HG03139 (cell line): Measurements from ENCODE around the gene PAQR5.
"Not testable (repeated sequence)": the region's sequence is repeated elsewhere in the genome, so short reads cannot be mapped to it uniquely, and the experiment has no call there.

Experiments used
- ATAC-seq: cut with Tn5 transposase; IDR thresholded peaks from one replicate; pipeline ENCODE4 v1.9.1; 2021; ENCODE audit not compliant: unreplicated experiment

PAQR5 gene

GRCh38 chr15:69292826-69293420 is 5.8 kb upstream of the PAQR5 start:
- no peak for ATAC-seq

- ATAC-seq, result no peak
Observed at GRCh38 chr15:69293741-69294615, 4.7 kb upstream of the PAQR5 start.

- no peak for ATAC-seq
Observed at GRCh38 chr15:69296606-69297005, 2.1 kb upstream of the PAQR5 start.

DNA sequence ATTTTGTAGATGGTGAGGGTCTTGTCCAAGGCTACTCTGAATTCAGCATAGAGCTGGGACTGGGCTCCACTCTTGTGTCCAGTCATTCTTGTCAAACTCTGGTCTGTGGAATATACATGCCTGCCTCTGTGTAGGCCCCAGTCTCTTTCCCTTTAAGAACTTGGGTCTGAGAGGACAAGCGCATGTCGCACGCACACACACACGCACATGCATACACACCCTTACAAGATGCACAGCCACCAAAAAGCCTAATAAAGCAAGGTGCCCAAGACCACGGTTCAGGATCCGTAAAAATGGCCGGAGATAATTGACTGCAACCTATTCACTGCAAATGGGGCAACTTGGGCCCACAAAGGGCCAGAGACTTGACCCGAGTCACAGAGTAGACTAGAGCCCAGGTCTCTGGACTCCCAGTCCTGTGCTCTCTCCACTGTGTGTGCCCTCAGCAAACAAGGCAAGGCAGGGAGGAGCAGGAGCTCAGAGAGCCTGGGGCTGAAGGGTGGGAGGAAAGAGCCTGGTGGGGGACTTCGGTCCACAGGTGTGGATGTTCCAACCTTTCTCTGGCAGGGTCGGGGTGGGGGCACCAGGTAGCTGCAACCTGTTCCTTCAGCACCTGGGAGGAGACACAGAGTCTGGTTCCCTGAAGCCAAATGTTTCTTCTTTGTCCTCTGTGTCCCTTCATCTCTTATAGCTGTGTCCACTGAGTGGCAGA is 914 bp upstream of the PAQR5 start:
- ATAC-seq, result no peak

DNA sequence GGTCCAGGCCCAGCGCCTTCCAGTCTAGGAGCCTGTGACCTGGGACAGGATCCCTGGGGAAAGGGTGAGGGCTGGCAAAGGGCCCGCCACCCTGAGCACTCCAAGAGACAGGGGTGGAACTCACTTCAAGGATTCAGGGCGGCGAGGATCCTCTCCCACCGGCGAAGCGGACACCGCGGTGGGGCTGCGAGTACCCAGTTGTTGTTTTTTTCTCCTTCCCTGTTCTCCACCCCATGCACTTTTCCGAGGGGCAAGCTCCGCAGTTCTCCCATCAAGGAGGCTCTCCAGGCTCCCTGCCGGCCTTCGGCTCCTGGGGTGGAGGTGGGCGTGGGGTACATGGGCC is 387 bp upstream of the PAQR5 start:
- ATAC-seq, result no peak

- ATAC-seq, result no peak
Observed at GRCh38 chr15:69299451-69299886, 757 bp downstream of the PAQR5 start.

- ATAC-seq, result no peak
Observed at GRCh38 chr15:69299943-69300588, 1.4 kb downstream of the PAQR5 start.

DNA sequence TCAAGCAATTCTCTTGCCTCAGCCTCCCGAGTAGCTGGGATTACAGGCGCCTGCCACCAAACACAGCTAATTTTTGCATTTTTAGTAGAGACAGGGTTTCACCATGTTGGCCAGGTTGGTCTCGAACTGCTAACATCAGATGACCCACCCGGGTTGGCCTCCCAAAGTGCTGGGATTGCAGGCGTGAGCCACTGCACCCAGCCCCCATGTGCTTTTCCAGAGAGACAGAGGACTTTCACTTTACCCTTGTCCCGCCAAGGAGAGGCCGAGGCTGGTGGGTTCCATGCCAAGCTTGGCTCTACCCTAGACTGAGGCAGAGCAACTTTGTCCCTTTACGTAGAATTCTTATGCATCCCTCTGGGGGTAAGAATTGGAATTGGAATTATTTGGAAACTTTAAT is 2.4 kb downstream of the PAQR5 start:
- not testable (repeated sequence) for ATAC-seq

DNA sequence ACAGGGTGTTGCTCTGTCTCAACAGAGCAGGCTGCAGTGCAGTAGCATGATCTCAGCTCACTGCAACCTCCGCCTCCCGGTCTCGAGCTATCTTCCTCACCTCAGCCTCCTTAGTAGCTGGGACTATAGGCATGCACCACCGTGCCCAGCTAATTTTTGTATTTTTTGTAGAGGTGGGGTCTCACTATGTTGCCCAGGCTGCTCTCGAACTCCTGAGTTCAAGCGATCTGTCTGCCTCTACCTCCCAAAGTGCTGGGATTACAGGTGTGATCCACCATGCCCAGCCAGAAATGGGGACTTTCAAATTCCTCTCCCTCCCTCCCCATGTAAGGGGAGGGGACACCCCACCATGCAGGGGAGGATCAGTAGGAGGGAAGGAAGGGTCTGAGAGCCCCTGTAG is 3.4 kb downstream of the PAQR5 start:
- not testable (repeated sequence) for ATAC-seq

DNA sequence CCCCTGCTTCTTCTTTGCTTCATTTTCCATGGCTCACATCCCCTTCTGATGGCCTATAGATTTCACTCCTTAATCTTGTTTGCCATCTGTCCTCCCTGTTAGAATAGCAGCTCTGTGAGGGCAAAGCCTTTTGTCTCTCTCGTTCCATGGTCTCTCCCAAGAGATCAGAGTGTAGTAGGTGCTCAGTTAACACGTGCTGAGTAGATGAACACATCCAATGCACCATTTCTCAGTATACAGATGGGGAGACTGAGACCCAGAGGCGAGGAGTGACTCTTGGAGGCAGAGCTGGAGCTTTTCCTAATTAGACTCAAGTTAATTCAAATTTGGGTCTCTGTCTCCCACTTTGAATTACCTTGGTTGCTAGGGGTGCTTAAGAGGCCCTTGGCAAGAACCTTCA is 4.2 kb downstream of the PAQR5 start:
- ATAC-seq, result no peak

DNA sequence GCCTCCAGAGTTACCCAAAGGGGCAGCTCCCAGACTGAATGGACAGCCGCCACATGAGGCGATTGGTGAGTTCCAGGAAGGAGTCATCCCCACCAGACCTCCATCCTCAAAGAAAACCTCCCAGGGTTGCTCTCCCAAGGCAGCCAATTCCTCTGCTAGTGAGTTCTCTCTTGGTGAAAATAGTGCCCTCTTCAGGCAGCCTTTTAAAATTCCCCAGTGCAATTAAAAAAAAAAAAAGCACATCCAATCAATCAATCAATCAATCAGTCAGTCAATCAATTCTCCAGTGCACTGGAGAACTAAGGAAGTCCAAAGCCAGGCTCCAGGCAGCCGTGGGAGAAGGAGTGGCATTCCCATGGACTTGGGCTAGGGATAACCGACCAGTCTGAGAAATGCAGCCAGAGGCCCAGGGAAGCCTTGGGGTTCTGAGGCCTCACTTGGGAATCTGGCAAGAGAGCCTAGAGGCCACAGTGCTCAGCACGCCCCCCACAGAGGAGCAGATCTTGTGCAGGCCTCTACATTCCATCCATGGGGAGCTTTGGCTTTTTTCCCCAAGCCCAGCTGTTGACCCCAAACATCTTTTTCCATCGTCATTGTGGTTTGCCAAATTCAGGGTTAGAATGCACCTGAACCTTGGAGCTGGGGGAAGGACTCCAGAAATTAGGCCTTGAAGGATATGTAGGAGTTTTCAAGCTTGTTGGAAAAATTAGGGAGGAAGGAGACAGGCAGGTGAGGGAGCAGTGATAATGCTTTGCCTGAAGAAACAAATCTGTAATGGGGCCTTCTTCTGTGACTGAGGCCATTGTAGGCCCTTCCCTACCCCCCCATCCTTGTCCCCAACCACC is 4.8 kb downstream of the PAQR5 start:
- no peak for ATAC-seq

GRCh38 chr15:69304182-69304545 is 5.5 kb downstream of the PAQR5 start:
- no peak for ATAC-seq

DNA sequence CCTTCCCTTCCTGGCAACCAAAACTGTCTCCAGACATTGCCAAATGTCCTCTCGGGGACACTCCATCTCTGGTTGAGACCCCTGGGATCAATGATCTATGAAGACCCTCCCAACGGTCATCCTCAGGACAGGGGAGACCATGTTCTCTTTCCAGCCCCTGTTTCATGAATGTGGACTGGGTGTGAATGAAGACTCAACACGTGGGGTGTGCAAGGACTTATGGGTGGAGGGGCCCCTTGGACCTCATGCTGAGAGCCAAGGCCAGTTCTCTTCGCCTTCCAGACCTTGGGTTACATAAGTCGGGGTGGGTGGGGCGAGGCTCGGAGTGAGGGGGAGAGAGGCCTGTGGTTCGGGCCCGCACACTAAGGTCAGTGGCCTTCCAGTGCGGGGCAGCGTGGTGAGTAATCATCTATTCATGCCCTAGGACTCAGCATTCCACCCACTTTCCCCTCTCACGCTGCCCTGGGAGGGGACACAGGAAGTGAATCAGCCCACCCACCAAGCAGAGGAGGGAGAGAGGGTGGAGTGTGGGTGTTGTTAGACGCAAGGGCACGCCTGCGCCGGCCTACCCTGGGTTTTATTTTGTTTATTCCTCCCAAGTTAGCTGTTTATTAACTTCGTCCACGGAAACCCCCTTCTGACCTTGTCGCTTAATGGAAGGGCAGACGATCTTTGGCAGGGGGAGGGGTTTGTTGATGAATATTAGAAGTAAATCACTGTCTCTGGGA is 6.7 kb downstream of the PAQR5 start:
- no peak for ATAC-seq

DNA sequence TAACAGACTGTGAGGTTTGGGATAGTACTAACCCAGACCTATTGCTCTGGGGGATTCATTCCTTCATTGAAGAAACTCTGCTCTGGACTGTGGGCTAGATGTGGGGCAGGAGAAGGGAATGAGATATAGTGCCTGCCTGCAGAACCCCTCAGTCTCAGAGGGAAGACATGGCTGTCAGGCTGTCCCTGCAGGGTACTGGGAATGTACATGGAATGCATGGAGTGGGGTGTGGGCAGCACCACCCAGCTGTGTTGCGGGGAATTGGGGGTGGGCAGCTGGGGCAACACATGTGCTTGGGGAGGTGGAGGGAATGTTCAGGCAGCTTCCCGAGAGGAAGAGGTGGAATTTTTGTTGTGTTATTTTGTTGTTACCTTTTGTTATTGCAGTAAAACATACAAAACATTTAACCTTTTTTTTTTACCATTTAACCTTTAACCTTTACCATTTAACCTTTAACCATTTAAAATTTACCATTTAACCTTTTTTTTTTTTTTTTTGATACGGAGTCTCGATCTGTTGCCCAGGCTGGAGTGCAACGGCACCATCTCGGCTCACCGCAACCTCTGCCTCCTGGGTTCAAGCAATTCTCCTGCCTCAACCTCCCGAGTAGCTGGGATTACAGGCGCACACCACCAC is 7.3 kb downstream of the PAQR5 start:
- ATAC-seq, result no peak

DNA sequence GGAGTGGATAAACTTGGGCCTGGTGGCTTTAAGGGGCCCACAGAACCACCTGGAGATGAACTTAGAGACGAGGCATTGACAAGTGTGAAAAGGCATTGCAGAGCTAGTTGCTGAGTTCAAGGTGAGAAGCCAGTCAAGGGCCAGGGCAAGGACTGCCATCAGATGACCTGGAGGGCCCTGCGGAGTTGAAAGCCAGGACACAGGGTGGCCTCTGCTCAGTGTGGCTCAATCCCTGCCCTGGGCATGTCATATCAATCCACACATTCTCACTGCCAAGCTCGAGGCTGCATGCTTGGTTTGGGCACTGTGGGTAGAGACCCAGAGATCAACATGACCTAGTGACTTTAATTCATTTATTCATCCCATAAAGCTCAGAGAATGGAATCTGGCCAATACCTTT is 9.2 kb downstream of the PAQR5 start:
- ATAC-seq, result no peak

- ATAC-seq, result no peak
Observed at GRCh38 chr15:69308949-69309348, 10.2 kb downstream of the PAQR5 start.

GRCh38 chr15:69311319-69311721 is 12.6 kb downstream of the PAQR5 start:
- no peak for ATAC-seq

- ATAC-seq, result no peak
Observed at GRCh38 chr15:69313432-69314000, 14.8 kb downstream of the PAQR5 start.

GRCh38 chr15:69314131-69314530 is 15.4 kb downstream of the PAQR5 start:
- ATAC-seq, result no peak
